Ishikawa (cell line): ENCODE results near the gene B3GAT1.

Source experiments
- CEBPB ChIP-seq: IDR thresholded peaks from 2 replicates; pipeline ENCODE4 v1.6.1; 2012
- CREB1 ChIP-seq: IDR thresholded peaks from 2 replicates; pipeline ENCODE4 v1.6.1; 2012; ENCODE audit warnings: low read depth
- EGR1 ChIP-seq: IDR thresholded peaks from 2 replicates; pipeline ENCODE4 v1.6.1; 2012
- EP300 ChIP-seq: IDR thresholded peaks from 2 replicates; pipeline ENCODE4 v1.6.1; 2012; ENCODE audit warnings: borderline replicate concordance
- FOXM1 ChIP-seq: IDR thresholded peaks from 2 replicates; pipeline ENCODE4 v1.6.1; 2012; ENCODE audit warnings: low read depth, borderline replicate concordance
- NFIC ChIP-seq: IDR thresholded peaks from 2 replicates; pipeline ENCODE4 v1.6.1; 2012
- RAD21 ChIP-seq: IDR thresholded peaks from 2 replicates; pipeline ENCODE4 v1.6.1; 2012; ENCODE audit warnings: low read depth
- TAF1 ChIP-seq: IDR thresholded peaks from 2 replicates; pipeline ENCODE4 v1.6.1; 2012; ENCODE audit warnings: low read depth, mild to moderate bottlenecking
- TCF12 ChIP-seq: IDR thresholded peaks from 2 replicates; pipeline ENCODE4 v1.6.1; 2012; ENCODE audit warnings: low read depth
- TEAD4 ChIP-seq: IDR thresholded peaks from 2 replicates; pipeline ENCODE4 v1.6.1; 2012
- YY1 ChIP-seq: IDR thresholded peaks from 2 replicates; pipeline ENCODE4 v1.6.1; 2012; ENCODE audit warnings: low read depth
- ZBTB7A ChIP-seq: IDR thresholded peaks from 2 replicates; pipeline ENCODE4 v1.6.1; 2012; ENCODE audit warnings: low read depth
- TF ChIP-seq, protein P1 (sequence below): IDR thresholded peaks from 2 replicates; pipeline ENCODE4 v1.6.1; 2012; ENCODE audit warnings: low read depth, mild to moderate bottlenecking
- TF ChIP-seq, protein P2 (sequence below): IDR thresholded peaks from 2 replicates; pipeline ENCODE4 v1.6.1; 2012
- TF ChIP-seq, protein P3 (sequence below): IDR thresholded peaks from 2 replicates; pipeline ENCODE4 v1.6.1; 2012

The B3GAT1 gene

DNA sequence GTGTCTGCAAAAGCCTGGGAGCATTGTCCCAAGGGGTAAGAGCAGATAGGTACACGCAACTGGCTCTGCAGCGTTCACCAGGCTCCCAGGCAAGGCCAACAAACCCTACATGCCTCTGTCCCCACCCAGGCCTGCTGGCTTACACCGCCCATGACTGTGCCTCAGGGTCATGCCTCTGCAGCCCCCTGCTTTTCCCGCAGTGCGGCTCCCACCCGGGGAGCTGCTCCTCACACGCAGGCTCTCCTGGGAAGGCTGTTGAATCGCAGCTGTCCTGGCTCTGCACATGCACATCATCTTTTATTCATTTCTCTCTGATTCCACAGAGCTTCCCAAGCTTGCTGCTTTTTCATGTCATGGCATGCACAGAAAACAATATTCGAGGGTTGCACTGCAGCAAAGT, 29.2 kb upstream of the B3GAT1 start:
- TF ChIP-seq, protein P1, sequence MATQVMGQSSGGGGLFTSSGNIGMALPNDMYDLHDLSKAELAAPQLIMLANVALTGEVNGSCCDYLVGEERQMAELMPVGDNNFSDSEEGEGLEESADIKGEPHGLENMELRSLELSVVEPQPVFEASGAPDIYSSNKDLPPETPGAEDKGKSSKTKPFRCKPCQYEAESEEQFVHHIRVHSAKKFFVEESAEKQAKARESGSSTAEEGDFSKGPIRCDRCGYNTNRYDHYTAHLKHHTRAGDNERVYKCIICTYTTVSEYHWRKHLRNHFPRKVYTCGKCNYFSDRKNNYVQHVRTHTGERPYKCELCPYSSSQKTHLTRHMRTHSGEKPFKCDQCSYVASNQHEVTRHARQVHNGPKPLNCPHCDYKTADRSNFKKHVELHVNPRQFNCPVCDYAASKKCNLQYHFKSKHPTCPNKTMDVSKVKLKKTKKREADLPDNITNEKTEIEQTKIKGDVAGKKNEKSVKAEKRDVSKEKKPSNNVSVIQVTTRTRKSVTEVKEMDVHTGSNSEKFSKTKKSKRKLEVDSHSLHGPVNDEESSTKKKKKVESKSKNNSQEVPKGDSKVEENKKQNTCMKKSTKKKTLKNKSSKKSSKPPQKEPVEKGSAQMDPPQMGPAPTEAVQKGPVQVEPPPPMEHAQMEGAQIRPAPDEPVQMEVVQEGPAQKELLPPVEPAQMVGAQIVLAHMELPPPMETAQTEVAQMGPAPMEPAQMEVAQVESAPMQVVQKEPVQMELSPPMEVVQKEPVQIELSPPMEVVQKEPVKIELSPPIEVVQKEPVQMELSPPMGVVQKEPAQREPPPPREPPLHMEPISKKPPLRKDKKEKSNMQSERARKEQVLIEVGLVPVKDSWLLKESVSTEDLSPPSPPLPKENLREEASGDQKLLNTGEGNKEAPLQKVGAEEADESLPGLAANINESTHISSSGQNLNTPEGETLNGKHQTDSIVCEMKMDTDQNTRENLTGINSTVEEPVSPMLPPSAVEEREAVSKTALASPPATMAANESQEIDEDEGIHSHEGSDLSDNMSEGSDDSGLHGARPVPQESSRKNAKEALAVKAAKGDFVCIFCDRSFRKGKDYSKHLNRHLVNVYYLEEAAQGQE = no peak
- no peak for TF ChIP-seq CEBPB
- TF ChIP-seq TAF1 = no peak
- no peak for TF ChIP-seq CREB1
- no peak for TF ChIP-seq TCF12
- TF ChIP-seq EGR1 = no peak
- TF ChIP-seq RAD21 = no peak
- TF ChIP-seq YY1 = no peak

DNA sequence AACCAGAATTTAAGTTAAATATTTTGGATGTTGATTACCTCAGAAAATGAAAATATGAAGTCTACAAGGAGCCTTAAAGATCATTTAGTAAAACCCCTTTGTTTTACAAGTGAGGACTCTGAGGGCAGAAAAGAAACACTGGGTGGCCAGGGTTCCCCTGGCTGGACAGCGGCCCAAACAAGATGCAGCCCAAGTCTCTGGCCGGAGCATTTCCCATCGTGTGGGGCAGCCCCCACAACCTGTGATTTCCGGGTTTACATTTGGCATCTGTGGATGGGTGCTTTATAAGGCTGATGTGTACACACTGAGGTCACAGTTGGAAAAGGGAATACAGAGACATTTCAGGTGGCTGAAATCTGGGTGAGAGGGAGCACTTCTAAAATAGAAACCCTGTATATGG, 28.8 kb upstream of the B3GAT1 start:
- TF ChIP-seq TCF12 (no peak), TEAD4 (no peak), NFIC (no peak), TAF1 (no peak)

DNA sequence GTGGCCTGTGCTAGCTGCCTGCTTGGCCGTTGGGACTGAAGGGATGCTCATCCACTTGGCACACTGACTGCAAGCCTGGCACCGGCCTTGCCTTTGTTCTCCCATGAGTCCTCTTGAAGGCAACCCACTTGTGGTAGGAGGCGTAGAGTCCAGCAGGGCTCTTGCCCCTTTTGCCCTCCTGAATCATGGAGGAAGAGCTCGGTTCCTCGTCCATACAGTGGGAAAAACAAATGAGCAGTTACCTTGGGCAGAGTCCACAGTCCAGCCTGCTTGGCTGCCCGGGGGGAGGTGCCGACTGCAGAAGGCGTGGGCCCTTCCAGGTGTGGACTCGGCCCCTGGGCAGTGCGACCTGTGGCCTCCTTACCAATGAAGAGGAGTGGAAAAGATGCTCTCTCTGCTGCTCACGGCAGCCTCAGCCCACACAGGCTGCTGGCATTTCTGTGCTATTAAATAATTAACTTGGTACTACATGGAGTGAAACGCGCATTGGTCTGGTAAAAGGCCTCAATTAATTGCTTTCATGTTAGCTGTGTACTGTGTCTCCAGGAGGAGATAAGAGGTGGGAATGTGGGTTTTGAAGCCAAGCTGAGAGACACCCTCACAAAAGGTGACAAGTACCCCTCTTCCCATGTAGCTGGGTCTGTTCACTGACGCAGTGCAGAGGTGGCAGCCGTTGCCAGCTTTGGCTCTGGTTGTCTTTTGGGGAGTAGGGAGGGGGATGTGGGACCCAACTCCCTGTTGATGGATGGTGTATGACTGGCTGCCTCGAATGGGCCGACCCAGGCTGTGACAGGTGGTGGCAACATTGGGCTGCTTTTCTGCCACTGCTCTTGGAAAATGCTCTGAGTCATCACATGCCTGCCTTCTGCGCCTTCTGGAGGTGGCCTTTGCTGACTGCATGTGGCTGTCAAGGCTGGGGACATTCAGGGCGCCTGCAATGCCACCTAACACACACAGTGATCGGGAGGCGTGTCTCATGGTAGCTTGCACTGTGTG, 26.8 kb upstream of the B3GAT1 start:
- TF ChIP-seq NFIC (no peak), ZBTB7A (no peak), YY1 (no peak), EP300 (no peak), CEBPB (no peak), TEAD4 (no peak), FOXM1 (no peak), TCF12 (no peak), CREB1 (no peak), RAD21 (no peak), EGR1 (no peak), TAF1 (no peak)
- TF ChIP-seq, protein P2, sequence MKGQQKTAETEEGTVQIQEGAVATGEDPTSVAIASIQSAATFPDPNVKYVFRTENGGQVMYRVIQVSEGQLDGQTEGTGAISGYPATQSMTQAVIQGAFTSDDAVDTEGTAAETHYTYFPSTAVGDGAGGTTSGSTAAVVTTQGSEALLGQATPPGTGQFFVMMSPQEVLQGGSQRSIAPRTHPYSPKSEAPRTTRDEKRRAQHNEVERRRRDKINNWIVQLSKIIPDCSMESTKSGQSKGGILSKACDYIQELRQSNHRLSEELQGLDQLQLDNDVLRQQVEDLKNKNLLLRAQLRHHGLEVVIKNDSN = no peak
- TF ChIP-seq, protein P3, sequence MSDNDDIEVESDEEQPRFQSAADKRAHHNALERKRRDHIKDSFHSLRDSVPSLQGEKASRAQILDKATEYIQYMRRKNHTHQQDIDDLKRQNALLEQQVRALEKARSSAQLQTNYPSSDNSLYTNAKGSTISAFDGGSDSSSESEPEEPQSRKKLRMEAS = no peak
- TF ChIP-seq, protein P1 = no peak

DNA sequence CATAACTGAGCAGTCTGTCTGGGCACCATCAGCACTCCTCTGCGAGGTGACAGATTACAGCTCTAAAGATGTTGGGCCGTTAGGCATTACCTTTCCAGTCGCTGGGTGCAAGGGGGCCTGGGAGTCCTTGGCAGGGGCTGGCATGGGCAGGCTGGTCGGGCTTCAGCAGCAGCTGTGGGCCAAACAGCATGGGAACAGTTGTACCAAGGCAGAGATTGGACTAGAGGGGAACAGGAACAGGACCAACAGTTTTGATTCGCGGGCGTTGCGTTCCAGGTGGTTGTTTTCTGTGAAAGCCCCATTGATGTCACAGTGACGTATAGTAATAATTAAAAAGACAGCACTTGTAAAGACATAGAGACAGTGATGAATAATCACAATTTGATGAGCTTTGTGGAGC, 25.8 kb upstream of the B3GAT1 start:
- TF ChIP-seq CEBPB (no peak), RAD21 (no peak), TEAD4 (no peak), EGR1 (no peak), NFIC (no peak), TAF1 (no peak), EP300 (no peak), FOXM1 (no peak), ZBTB7A (no peak)
- TF ChIP-seq, protein P3 = no peak
- TF ChIP-seq, protein P2 = no peak

DNA sequence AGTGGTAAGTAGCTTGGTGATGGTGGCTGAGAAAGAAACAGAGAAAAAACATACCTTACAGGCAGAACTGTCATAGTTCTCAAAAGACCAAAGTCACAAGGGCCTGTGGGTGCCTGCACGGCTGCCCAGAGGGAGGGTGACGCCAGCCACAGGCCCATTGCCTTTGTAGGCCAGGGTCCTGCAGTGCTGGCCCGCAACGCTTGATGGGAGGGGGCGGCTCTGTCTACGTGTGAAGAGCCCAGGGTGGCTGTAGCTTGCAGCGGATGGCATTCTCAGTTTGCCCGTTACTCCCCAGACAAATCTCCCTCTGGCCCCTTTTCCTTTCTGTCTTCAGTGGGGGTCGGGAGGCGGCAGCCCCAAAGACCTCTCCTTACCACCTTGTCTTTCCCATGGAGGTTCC, 24.7 kb upstream of the B3GAT1 start:
- no peak for TF ChIP-seq FOXM1
- TF ChIP-seq, protein P2 = no peak
- no peak for TF ChIP-seq TCF12
- TF ChIP-seq TAF1 = no peak
- TF ChIP-seq, protein P3 = no peak
- no peak for TF ChIP-seq TEAD4
- TF ChIP-seq CEBPB = no peak
- no peak for TF ChIP-seq EGR1
- no peak for TF ChIP-seq YY1
